Retinal pigment epithelial cell (primary cell): Measurements from ENCODE around the gene PARVB.

Experiments used
- DNase-seq: peaks from one replicate; pipeline ENCODE4 v3.0.0-alpha.2; 2010; ENCODE audit warnings: low read depth
- H3K4me3 ChIP-seq: 2 replicates; pipeline ENCODE4 v1.5.1; 2011; ENCODE audit warnings: mild to moderate bottlenecking, low read length, control low read depth, moderate library complexity
- CTCF ChIP-seq: conservative IDR thresholded peaks from 2 replicates; pipeline ENCODE4 v1.5.1; 2011; ENCODE audit warnings: low read depth, low read length, control low read depth, inconsistent platforms

The PARVB gene

GRCh38 chr22:44131989-44132685 is 108.0 kb downstream of the PARVB start:
- H3K4me3 ChIP-seq, result no peak overlapping the region
- DNase-seq, result no peak
- TF ChIP-seq CTCF, result no peak

GRCh38 chr22:44132724-44133123 is 108.6 kb downstream of the PARVB start:
- H3K4me3 ChIP-seq, result no peak overlapping the region
- DNase-seq, result no peak
- no peak for TF ChIP-seq CTCF

GRCh38 chr22:44133161-44133560 is 109.1 kb downstream of the PARVB start:
- no peak for TF ChIP-seq CTCF
- no peak overlapping the region for H3K4me3 ChIP-seq
- no peak for DNase-seq

DNA sequence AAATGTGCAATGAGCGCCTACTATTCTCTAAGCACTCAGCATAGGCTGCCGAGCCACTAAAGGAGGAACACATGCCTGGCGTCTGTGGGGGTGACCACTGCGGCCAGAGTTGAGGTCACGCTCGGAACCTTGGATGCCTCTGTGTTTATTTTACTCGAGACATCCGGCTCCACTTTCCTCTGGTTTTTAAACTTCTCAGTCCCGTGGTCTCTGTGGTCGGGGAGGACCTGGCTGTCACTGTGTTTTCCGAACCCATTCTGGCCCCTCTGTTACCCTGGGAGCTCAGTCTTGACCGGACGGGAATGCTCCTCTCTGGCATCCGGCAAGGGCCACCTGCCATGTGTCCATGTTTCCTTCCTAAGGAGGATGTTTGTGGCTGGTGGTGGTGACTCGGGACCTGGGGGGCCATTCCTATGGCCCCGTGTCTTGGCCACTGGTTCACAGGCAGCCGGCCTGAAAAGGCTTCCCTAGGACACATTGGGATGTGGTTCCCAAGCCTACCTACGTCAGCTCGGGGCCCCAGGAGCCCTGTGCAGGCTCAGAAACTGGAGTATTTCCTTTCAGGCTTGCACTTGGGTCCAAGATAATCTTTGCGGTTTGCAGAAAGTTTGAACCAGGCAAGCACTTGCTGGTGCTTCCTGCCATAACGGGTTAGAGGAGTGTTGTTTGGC is 109.9 kb downstream of the PARVB start:
- DNase-seq, result no peak
- no peak for TF ChIP-seq CTCF
- H3K4me3 ChIP-seq, result no peak overlapping the region

GRCh38 chr22:44136112-44136511 is 112.0 kb downstream of the PARVB start:
- DNase-seq, result no peak
- no peak overlapping the region for H3K4me3 ChIP-seq
- TF ChIP-seq CTCF, result no peak

DNA sequence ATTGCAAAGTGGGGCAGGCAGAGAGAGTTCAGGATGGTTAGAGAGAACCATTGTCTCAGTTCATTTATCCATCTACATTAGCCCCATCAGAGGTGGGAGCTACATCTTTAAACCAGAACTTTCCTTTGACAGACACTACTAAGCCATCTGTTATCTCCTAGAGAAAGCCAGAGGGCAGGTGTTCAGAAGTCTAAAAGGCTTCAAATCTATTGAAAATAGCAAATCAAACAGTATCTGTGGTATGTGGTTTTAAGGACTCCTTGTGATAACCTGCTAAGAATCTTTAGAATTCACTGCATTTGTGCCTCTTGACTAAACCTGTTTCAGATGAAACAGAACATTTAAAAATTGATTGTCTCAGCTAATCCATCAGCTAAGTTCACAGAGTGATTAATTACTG is 112.7 kb downstream of the PARVB start:
- DNase-seq, result no peak
- no peak for TF ChIP-seq CTCF
- no peak overlapping the region for H3K4me3 ChIP-seq

GRCh38 chr22:44137415-44137814 is 113.3 kb downstream of the PARVB start:
- no peak for TF ChIP-seq CTCF
- DNase-seq, result no peak
- no peak overlapping the region for H3K4me3 ChIP-seq
